Glomerular visceral epithelial cell (primary cell): ENCODE data around the gene KRTAP10-8.
"Not testable (repeated sequence)": the region's sequence is repeated elsewhere in the genome, so short reads cannot be mapped to it uniquely, and the experiment has no call there.

Experiments
- DNase-seq: peaks from one replicate; pipeline ENCODE4 v3.0.0-alpha.2; 2016; ENCODE audit errors: extremely low spot score

The KRTAP10-8 gene

GRCh38 chr21:44612029-44612486, at the start of gene KRTAP10-8:
TSS of gene KRTAP10-8 (plus strand) at chr21:44612079. CDS start at chr21:44612101, 22 bp downstream.
- DNase-seq = no peak

GRCh38 chr21:44564099-44564498, 47.8 kb upstream of the KRTAP10-8 start:
- DNase-seq = no peak

DNA sequence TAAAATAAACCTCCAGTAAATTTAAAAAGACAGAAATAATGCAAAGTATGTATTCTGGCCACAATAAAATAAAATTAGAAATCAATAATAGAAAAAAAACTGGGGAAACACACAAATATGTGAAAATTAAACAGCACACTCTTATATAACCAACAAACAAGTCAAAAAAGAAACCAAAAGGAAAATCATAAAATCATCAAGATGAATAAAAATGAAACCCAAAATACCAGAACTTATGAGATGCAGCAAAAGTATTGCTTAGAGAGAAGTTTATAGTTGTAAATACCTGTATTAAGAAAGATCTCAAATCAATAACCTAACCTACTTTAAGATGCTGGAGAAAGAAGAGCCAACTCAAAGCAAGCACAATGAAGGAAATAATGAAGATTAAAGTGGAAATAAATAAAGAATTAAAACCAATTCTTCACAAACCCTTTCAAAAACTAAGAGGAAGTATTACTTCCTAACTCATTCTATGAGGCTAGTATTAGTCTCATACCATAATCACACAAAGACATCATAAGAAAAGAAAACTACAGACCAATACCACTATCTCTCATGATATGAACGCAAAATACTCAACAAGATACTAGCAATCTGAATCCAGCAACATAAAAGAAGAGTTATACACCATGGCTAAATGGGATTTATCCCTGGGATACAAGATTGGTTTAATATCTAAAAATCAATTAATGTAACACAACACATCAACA, 46.8 kb upstream of the KRTAP10-8 start:
- DNase-seq = no peak

GRCh38 chr21:44566403-44566802, 45.5 kb upstream of the KRTAP10-8 start:
- no peak for DNase-seq

- DNase-seq = no peak
Measured at GRCh38 chr21:44567481-44568171, 44.3 kb upstream of the KRTAP10-8 start.

GRCh38 chr21:44568261-44568660, 43.6 kb upstream of the KRTAP10-8 start:
- DNase-seq = no peak

DNA sequence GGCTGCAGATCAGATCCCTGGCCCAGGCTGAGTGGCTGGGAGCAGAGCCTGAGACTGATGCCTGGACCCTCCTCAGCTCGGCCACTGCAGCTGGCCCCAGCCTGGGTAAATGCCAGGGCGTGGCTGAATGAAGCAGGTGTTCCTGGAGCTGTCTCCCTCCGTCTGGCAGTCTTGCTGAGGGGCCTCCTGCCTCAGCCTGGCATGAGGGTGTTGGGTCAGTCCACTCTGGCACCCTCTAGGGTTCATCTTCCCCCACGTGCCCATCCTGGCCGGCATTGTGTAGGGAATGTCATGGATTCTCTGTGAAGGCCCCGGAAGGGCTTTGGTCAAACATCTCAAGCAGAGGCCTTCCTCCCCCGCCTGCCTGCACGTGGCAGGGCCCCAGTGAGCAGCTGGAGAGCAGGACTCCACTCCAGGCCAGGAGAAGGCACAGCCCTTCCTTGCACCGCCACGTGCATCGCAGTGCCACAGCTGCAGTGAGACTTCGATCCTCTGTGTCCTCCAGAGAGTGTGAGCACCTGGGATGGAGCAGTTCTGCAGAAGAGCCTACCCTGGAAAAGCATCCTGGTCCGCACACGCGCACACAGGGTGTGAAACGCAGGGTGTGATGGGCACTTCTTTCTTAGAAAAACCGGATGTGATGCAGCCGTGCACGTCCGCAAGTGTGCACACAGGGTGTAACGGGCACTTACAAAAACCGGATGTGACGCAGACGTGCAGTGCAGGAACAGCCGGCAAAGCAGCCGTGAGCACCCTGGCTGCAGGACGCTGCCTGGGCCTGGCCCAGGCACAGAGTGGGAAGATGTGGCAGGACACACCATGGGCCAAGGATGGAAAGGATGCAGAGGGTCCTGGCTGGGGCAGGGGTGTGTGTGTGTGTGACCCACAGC, 43.0 kb upstream of the KRTAP10-8 start:
- no peak for DNase-seq

DNA sequence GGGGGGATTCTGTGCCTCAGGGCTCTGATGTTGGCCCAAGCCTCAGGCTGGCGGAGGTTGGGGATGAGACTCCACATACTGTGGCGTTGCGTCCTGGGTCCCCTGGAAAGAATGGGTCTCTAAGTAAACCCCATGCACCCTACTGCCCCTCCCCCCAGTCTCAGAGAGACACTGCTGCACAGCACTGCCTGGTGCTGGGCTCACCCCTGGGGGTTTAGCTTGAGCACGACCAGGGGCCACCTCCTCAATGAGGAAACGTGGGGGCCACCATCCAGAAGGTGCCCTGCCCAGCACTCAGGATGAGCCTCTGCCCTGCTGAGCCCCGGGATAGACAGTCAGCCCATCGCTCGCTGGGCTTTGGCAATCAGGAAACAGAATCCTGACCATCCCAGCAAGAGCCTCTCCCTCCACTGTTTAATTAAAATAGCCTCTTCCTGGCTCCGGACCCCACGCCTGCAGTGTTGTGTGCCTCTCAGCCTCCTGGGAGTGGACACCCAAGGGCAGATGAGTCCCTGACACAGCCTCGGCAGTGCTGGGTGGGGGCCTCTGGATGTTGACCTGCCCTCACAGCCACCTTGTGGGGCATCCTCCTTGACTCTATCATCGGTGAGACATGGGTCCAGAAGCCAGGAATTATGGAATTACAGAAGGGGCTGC, 41.9 kb upstream of the KRTAP10-8 start:
- no peak for DNase-seq

- no peak for DNase-seq
Measured at GRCh38 chr21:44571296-44571695, 40.6 kb upstream of the KRTAP10-8 start.

GRCh38 chr21:44571844-44572782, 39.8 kb upstream of the KRTAP10-8 start:
- no peak for DNase-seq

GRCh38 chr21:44572959-44573583, 38.8 kb upstream of the KRTAP10-8 start:
- no peak for DNase-seq

DNA sequence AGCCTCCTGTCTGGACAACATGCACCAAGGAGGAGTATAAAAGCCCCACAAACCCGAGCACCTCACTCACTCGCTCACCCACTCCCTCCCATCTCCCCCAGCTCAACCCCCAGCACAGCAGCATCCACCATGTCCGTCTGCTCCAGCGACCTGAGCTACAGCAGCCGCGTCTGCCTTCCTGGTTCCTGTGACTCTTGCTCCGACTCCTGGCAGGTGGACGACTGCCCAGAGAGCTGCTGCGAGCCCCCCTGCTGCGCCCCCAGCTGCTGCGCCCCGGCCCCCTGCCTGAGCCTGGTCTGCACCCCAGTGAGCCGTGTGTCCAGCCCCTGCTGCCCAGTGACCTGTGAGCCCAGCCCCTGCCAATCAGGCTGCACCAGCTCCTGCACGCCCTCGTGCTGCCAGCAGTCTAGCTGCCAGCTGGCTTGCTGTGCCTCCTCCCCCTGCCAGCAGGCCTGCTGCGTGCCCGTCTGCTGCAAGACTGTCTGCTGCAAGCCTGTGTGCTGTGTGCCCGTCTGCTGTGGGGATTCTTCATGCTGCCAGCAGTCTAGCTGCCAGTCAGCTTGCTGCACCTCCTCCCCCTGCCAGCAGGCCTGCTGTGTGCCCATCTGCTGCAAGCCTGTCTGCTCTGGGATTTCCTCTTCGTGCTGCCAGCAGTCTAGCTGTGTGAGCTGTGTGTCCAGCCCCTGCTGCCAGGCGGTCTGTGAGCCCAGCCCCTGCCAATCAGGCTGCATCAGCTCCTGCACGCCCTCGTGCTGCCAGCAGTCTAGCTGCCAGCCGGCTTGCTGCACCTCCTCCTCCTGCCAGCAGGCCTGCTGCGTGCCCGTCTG, 38.0 kb upstream of the KRTAP10-8 start, which contains the start of gene KRTAP10-4:
KRTAP10-4 (plus strand) TSS at position 100 of the 827 bp plus-strand sequence; CDS start at position 130, 30 bp downstream.
- DNase-seq = not testable (repeated sequence)

DNA sequence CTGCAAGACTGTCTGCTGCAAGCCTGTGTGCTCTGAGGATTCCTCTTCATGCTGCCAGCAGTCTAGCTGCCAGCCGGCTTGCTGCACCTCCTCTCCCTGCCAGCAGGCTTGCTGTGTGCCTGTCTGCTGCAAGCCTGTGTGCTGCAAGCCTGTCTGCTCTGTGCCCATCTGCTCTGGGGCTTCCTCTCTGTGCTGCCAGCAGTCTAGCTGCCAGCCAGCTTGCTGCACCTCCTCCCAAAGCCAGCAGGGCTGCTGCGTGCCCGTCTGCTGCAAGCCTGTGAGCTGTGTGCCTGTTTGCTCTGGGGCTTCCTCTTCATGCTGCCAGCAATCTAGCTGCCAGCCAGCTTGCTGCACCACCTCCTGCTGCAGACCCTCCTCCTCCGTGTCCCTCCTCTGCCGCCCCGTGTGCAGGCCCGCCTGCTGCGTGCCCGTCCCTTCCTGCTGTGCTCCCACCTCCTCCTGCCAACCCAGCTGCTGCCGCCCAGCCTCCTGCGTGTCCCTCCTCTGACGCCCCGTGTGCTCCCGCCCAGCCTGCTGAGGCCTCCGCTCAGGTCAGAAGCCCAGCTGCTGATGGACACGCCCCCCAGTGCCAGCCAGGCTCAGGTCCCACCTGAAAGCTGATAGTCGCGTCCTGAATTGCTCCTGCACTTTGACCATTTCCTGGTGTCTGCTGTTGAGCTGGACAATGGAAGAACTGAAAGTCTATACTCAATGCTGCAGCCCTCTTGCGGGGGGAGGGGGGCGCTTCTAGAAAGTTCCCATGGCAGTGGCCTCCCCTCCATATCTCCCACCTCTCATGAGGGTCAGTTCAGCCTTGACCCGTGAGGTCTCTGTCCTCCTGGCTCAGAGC, 37.2 kb upstream of the KRTAP10-8 start:
- no peak for DNase-seq

DNA sequence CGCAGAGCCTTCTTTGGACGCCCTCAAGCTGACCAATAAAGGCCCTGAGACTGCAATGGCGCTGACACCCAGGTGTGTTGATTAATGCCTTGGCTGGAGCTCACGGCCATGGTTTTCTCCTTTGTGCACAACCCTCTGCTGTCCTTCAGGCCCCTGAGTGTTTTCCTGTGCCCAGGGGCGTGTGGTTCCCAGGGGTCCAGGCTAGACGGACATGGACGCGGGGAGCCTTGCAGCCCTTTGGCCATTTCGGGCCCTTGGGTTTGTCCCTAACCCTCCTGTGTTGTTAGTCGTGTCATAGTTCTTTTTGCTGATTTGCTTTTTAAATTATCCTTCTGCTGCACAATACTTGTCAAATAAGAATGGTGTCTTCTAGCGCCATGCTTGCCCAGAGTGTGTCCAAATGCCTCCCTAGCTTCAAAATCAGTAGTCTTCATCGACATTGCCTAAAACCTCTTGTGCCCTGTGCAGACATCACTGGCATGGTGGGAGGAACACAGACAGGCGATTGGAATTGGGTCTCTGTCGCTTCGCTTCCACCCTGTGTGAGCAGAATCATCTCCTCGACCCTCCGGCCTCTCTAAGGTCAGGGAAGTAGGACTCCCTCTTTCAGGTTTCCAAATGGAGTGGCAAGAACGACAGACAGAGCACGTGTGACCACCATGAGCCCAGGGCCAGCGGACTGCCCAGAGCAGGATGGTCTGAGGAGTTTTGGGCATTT, 36.4 kb upstream of the KRTAP10-8 start:
- DNase-seq = no peak

- DNase-seq = no peak
Measured at GRCh38 chr21:44576025-44576420, 35.9 kb upstream of the KRTAP10-8 start.

DNA sequence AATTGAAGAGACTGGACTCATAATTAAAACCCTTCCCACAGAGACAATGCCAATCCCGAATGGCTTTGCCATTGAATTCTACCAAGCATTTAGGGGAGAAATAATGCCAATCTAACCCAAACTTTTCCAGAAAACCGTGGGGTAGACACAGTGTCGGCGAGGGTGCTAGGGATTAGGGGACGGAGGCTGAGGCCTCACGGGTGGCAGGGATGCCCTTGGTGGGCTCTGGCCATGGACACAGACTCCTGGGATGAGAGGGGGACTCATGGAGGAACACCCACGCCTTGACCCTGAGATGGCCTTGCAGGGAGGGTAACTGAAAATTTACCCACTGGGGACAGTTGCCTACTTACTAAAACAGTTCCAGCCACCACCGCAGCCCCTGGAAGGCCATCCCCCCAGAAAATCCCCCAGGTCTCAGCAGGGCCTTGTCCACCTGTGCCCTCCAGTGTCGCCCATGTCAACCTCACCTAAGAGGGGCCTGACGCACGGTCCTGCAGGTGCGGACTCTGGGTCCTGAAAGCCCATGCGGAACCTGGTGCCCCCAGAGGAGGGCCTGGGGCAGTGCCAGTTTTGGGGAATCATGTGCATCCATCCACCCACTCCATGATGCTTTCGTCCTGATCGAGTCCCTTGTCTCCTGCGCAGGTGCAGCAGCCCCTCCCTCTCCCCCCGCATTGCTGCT, 33.4 kb upstream of the KRTAP10-8 start:
- no peak for DNase-seq
